Prostate gland (tissue), 2 donors: ENCODE data around the gene ADAM8. TPM values are rescaled to one million over a fixed set of nuclear protein-coding genes. Genes with fewer than 3 reads are reported as not detected.
A peak's percentile ranks its signal among the peaks of the same experiment; 100 is the strongest.

ENCODE experiments used
- DNase-seq: peaks from one replicate; pipeline ENCODE4 v3.0.0-alpha.2; 2019; ENCODE audit warnings: low spot score
- H3K27ac ChIP-seq, 2 donors: fragments of 200-600 bp; sonication (generic); 2 replicates each; pipeline ENCODE4 v1.5.1; 2017 to 2019
- H3K27me3 ChIP-seq: fragments of 200-600 bp; sonication (generic); replicated peaks from 2 replicates; pipeline ENCODE4 v1.5.1; 2019; ENCODE audit not compliant: insufficient read depth
- H3K36me3 ChIP-seq, 2 donors: fragments of 200-600 bp; sonication (generic); 1 replicate in 1 of 2; 2 replicates in 1 of 2; pipeline versions ENCODE4 v1.5.1 to v1.8.1; 2017 to 2019
- H3K4me1 ChIP-seq: fragments of 200-600 bp; sonication (generic); replicated peaks from 2 replicates; pipeline ENCODE4 v1.5.1; 2019
- H3K4me3 ChIP-seq, 2 donors: fragments of 200-600 bp; sonication (generic); 2 replicates each; pipeline ENCODE4 v1.5.1; 2017 to 2019
- H3K9me3 ChIP-seq: fragments of 200-600 bp; sonication (generic); 2 replicates; pipeline ENCODE4 v1.5.1; 2017
- CTCF ChIP-seq, 4 experiments: fragments of 200-600 bp in 2 of 4; fragments of 450-650 bp in 2 of 4; sonication (generic) in 2 of 4; IDR thresholded peaks; 1 replicate in 3 of 4; 2 replicates in 1 of 4; pipeline ENCODE4 v1.5.1; 2016 to 2019; ENCODE audit warnings: antibody characterized with exemption in 4 of 4, mild to moderate bottlenecking in 2 of 4, moderate library complexity in 2 of 4
- POLR2A ChIP-seq: fragments of 450-650 bp; IDR thresholded peaks from one replicate; pipeline ENCODE4 v1.6.1; 2016; ENCODE audit warnings: antibody characterized with exemption, mild to moderate bottlenecking
- POLR2AphosphoS5 ChIP-seq: sonication (generic); formaldehyde crosslinking; IDR thresholded peaks from one replicate; pipeline ENCODE4 v1.6.1; 2017; ENCODE audit warnings: antibody characterized with exemption
- WGBS: methylation state at CpG from one replicate; pipeline ENCODE4 v1.1.5; 2018; 5-methylcytosine and 5-hydroxymethylcytosine counted together
- intact Hi-C: fragments of 100-400 bp; cut with DNase I; formaldehyde crosslinking; loops from one replicate; pipeline ENCODE4 v1.14.2; 2022
- total RNA-seq, 2 donors: library from RNA; depleted of rRNA; stranded (reverse); fragments of >200 nt; gene quantifications; one replicate each; pipeline ENCODE4 v1.1.0, GENCODE V29; 2016

ADAM8 gene
- total RNA-seq, 2 donors from 2014 or later, result 7.2 to 7.4 TPM

DNA sequence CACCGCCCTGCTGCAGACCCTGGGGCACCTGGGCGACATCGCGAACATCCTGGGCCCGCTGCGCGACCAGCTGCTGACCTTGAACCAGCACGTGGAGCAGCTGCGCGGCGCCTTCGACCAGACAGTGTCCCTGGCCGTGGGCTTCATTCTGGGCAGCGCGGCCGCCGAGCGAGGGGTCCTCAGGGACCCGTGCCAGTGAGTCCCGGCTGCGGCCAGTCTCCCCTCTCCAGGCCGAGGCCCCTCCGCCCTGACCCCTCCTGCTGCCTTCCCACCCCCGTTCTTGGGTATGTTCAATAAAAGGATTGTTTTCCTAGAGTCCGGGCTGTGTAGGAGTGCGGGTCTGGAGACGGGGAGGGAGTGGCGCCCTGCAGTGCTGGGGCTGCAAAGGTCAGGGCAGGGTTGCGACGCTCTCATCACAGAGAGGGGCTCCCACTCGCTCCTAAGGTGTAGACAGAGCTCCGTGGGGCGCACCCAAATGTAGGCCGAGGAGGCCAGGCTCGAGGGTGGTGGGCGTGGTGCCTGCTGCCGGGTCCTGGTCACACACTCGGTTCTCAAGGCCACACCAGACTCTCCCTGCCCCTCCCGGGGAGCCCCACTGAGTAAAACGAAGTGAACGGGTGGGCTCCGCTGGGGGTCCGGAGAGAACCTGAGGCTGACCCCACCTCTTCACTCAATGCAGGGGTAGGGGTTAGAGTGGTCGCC is 45.3 kb downstream of the ADAM8 start:
- Histone ChIP-seq H3K4me1 (peaks cover 3% of the 10 kb centered on the region), H3K27ac (no peak overlapping the region), H3K9me3 (no peaks in the 10 kb centered on the region), H3K27me3 (peaks cover 40% of the 10 kb centered on the region), H3K36me3 (no peaks in the 10 kb centered on the region), H3K4me3 (no peak overlapping the region)
- intact Hi-C loops, result no loop called here
- 23% methylated on average over 44 of the region's 44 CpGs for WGBS
- DNase-seq, result no peak
- no peak for TF ChIP-seq POLR2A
- no peak for TF ChIP-seq POLR2AphosphoS5
- TF ChIP-seq CTCF (IDR thresholded peaks at IDR 0.05), result no peak

DNA sequence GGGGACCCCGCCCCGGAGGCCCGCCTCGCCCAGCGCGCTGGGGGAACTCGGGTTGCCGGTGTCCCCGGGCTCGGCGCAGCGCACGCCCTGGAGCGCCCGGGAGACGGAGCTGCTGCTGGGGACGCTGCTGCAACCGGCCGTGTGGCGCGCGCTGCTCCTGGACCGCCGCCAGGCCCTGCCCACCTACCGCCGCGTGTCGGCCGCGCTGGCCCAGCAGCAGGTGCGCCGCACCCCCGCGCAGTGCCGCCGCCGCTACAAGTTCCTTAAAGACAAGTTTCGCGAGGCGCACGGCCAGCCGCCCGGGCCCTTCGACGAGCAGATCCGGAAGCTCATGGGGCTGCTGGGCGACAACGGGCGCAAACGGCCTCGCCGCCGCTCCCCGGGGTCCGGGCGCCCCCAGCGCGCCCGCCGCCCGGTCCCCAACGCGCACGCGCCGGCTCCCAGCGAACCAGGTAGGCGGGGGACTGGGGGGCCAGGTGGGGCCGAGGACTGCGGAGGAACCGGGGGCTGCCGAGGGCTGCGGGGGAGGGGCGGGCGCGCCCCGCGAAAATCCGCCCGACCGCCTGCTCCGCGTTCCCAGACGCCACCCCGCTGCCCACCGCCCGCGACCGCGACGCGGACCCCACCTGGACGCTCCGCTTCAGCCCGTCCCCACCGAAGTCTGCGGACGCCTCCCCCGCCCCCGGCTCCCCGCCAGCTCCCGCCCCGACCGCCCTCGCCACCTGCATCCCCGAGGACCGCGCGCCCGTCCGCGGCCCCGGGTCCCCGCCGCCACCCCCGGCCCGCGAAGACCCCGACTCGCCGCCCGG is 46.1 kb downstream of the ADAM8 start:
- TF ChIP-seq POLR2A (no peak), POLR2AphosphoS5 (no peak), CTCF (IDR thresholded peaks at IDR 0.05) (no peak)
- 1% methylated on average over 52 of the region's 122 CpGs for WGBS
- H3K36me3 ChIP-seq, result no peaks in the 10 kb centered on the region
- intact Hi-C loops, result no loop called here
- no peaks in the 10 kb centered on the region for H3K9me3 ChIP-seq
- no peak for DNase-seq
- H3K4me1 ChIP-seq, result no peaks in the 10 kb centered on the region
- H3K27ac ChIP-seq, result no peak overlapping the region
- H3K4me3 ChIP-seq, result peak overlapping the region in 1 of 2 donors; percentile 15
- peaks cover 33% of the 10 kb centered on the region for H3K27me3 ChIP-seq

DNA sequence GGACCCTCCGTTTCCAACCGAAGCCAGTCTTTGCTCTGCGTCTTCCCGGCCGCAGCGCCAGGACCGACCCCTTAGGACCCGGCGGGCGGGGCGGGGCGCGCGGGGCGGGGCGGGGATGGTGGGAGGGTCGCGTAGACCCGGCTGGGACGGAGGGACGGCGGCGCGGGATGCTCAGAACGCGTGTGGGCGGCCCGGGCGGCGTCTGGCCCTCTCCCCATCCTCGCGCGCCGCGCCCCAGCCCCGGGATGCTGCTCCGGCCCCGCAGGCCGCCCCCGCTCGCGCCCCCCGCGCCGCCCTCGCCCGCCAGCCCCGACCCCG is 46.7 kb downstream of the ADAM8 start, which contains the start of gene UTF1:
Gene UTF1, plus strand, starts transcription at position 174 of the 318 bp plus-strand sequence. Its CDS starts 72 bp downstream, at position 246.
- peaks cover 27% of the 10 kb centered on the region for H3K27me3 ChIP-seq

GRCh38 chr10:133229265-133230043 is 47.2 kb downstream of the ADAM8 start:
- no peak overlapping the region for H3K4me3 ChIP-seq
- TF ChIP-seq POLR2AphosphoS5, result no peak
- no peaks in the 10 kb centered on the region for H3K9me3 ChIP-seq
- H3K27ac ChIP-seq, result no peak overlapping the region
- DNase-seq, result no peak
- H3K36me3 ChIP-seq, result no peaks in the 10 kb centered on the region
- no peaks in the 10 kb centered on the region for H3K4me1 ChIP-seq
- intact Hi-C loops, result no loop called here
- peaks cover 27% of the 10 kb centered on the region for H3K27me3 ChIP-seq
- whole genome bisulfite sequencing, result 7% methylated on average over 40 of the region's 58 CpGs

More for the DNA sequence above, 46.7 kb downstream of the ADAM8 start, which contains the start of gene UTF1:
- intact Hi-C loops, result no loop called here
- peak within 1 kb of the TSS in 1 of 2 donors; percentile 15 for H3K4me3 ChIP-seq
- DNase-seq, result no peak
- no peaks in the 10 kb centered on the region for H3K4me1 ChIP-seq
- WGBS, result under 1% methylated on average over 34 of the region's 49 CpGs
- TF ChIP-seq POLR2AphosphoS5, result no peak
- TF ChIP-seq POLR2A, result no peak
- TF ChIP-seq CTCF (IDR thresholded peaks at IDR 0.05), result no peak
- no peak within 1 kb of the TSS for H3K27ac ChIP-seq
- H3K9me3 ChIP-seq, result no peaks in the 10 kb centered on the region
- H3K36me3 ChIP-seq, result no peaks in the 10 kb centered on the region

GRCh38 chr10:133227256-133227655 is 49.4 kb downstream of the ADAM8 start:
- Histone ChIP-seq H3K4me1 (no peaks in the 10 kb centered on the region), H3K27me3 (peaks cover 23% of the 10 kb centered on the region), H3K27ac (no peak overlapping the region), H3K4me3 (no peak overlapping the region), H3K36me3 (no peaks in the 10 kb centered on the region), H3K9me3 (no peaks in the 10 kb centered on the region)
- TF ChIP-seq POLR2AphosphoS5 (no peak), POLR2A (no peak), CTCF (IDR thresholded peaks at IDR 0.05) (no peak)
- intact Hi-C loops, result no loop called here
- WGBS, result 74% methylated on average over 21 of the region's 21 CpGs
- DNase-seq, result no peak
